IPS DF 6.9 (cell line): Measurements from ENCODE around the gene RCOR3.
"Not testable (repeated sequence)": the region's sequence is repeated elsewhere in the genome, so short reads cannot be mapped to it uniquely, and the experiment has no call there.

Experiments
- DNase-seq: peaks from one replicate; pipeline ENCODE4 v3.0.0-alpha.2; 2013; ENCODE audit warnings: low read depth, low spot score
- H3K27ac ChIP-seq: one replicate; pipeline ENCODE4 v1.5.1; 2013; ENCODE audit warnings: low read length, control low read depth
- H3K27me3 ChIP-seq: 2 replicates; pipeline ENCODE4 v1.6.1; 2013; ENCODE audit warnings: mild to moderate bottlenecking, low read length; ENCODE audit not compliant: control insufficient read depth, insufficient read depth
- H3K36me3 ChIP-seq: 2 replicates; pipeline ENCODE4 v1.6.1; 2013; ENCODE audit warnings: low read length; ENCODE audit not compliant: control insufficient read depth, insufficient read depth
- H3K4me1 ChIP-seq: 2 replicates; pipeline ENCODE4 v1.6.1; 2013; ENCODE audit warnings: low read length; ENCODE audit not compliant: control insufficient read depth, insufficient read depth
- H3K4me3 ChIP-seq: 2 replicates; pipeline ENCODE4 v1.5.1; 2013; ENCODE audit warnings: mild to moderate bottlenecking, low read length
- H3K9me3 ChIP-seq: 2 replicates; pipeline ENCODE4 v1.6.1; 2013; ENCODE audit warnings: low read length, inconsistent platforms; ENCODE audit not compliant: control insufficient read depth, insufficient read depth
- WGBS: extraction: QIAGEN DNeasy Blood & Tissue Kit; methylation state at CpG from one replicate; pipeline ENCODE4 v1.1.7; 2013; ENCODE audit warnings: mixed read lengths, missing lambda C conversion rate; ENCODE audit not compliant: insufficient read length, insufficient coverage; 5-methylcytosine and 5-hydroxymethylcytosine counted together

Gene RCOR3

DNA sequence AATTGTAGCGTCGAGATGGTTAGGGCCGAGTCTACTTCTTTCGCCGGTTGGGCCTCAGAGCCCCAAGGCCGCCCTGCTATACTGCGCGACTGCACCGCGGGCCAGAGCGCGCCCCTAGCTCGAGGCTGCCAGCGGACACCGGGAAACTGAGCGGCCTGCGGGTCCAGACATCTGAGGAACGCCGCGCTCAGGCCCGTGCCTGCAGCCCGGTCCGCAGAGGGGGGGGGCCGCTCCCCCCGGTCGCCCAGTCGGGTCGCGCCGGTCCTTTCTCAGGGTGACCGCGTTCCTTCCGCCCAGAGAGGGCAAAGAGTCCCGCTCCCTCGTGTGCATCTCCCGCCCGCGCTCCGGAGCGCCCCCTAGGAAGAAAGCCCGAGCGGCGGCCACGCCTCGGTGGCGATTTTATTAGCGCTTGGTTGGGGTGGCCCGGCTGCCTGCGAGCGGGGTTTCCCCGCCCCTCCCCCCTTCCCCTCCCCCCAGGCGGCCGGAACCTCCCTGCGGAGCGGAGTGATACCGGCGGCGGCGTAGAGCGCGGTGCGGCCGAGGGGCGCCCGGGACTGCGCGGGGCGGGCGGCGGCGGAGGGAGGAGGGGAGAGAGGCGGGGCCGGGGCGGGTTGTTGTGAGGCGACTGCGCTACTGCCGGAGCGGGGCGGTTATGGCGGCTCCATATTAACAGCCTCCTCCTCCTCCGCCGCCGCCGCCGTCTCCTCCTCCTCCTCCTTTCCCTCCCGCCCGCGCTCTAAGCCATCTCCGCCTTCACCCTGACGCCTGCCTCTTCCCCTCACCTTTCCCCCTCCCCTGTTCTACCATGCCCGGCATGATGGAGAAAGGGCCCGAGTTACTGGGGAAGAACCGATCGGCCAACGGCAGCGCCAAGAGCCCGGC, at the start of gene RCOR3:
Gene RCOR3, plus strand, starts transcription at position 611 of the 882 bp plus-strand sequence. Its CDS starts 195 bp downstream, at position 806.
- Histone ChIP-seq H3K36me3 (no peaks in the 10 kb centered on the region), H3K27me3 (no peaks in the 10 kb centered on the region), H3K9me3 (no peaks in the 10 kb centered on the region), H3K4me3 (peak within 1 kb of the TSS; percentile 85), H3K27ac (peak within 1 kb of the TSS; percentile 3), H3K4me1 (no peaks in the 10 kb centered on the region)
- WGBS = no CpG with 5 or more reads among the region's 97 CpGs
- no peak for DNase-seq

GRCh38 chr1:211210052-211210451, 49.1 kb upstream of the RCOR3 start:
- no peak overlapping the region for H3K4me3 ChIP-seq
- DNase-seq = no peak
- H3K27me3 ChIP-seq = no peaks in the 10 kb centered on the region
- H3K9me3 ChIP-seq = no peaks in the 10 kb centered on the region
- no peak overlapping the region for H3K27ac ChIP-seq
- no CpG with 5 or more reads among the region's 5 CpGs for WGBS
- H3K36me3 ChIP-seq = no peaks in the 10 kb centered on the region
- H3K4me1 ChIP-seq = no peaks in the 10 kb centered on the region

GRCh38 chr1:211210965-211211364, 48.2 kb upstream of the RCOR3 start:
- no peaks in the 10 kb centered on the region for H3K4me1 ChIP-seq
- H3K4me3 ChIP-seq = no peak overlapping the region
- WGBS = no CpG with 5 or more reads among the region's 6 CpGs
- DNase-seq = no peak
- no peaks in the 10 kb centered on the region for H3K9me3 ChIP-seq
- H3K27me3 ChIP-seq = no peaks in the 10 kb centered on the region
- no peak overlapping the region for H3K27ac ChIP-seq
- no peaks in the 10 kb centered on the region for H3K36me3 ChIP-seq

- no CpG with 5 or more reads among the region's 2 CpGs for WGBS
- no peaks in the 10 kb centered on the region for H3K27me3 ChIP-seq
- no peaks in the 10 kb centered on the region for H3K4me1 ChIP-seq
- DNase-seq = no peak
- H3K27ac ChIP-seq = no peak overlapping the region
- H3K36me3 ChIP-seq = no peaks in the 10 kb centered on the region
- H3K4me3 ChIP-seq = no peak overlapping the region
- no peaks in the 10 kb centered on the region for H3K9me3 ChIP-seq
Measured at GRCh38 chr1:211213702-211214101, 45.5 kb upstream of the RCOR3 start.

DNA sequence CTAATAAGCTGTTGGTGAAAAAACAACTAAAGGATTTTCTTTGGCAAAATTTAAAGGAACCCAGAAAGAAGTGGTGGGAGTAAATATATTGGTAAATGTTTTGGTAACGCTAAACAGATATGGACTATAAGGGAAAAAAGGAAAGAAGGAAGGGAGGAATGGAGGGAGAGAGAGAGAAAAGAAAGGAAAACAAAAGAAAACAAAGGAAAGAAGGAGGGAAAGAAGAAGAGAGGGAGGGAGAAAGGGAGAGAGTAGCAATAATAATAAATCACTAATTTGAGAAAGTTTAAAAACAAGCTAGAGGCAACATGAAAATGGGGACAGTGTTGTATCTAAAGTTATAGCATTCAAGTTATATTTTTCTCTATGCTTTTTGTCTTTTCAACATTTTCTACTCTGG, 43.6 kb upstream of the RCOR3 start:
- no peaks in the 10 kb centered on the region for H3K4me1 ChIP-seq
- no peak overlapping the region for H3K27ac ChIP-seq
- WGBS = 100% methylated on average over 1 of the region's 1 CpG
- no peaks in the 10 kb centered on the region for H3K27me3 ChIP-seq
- DNase-seq = no peak
- H3K36me3 ChIP-seq = no peaks in the 10 kb centered on the region
- no peaks in the 10 kb centered on the region for H3K9me3 ChIP-seq
- no peak overlapping the region for H3K4me3 ChIP-seq

DNA sequence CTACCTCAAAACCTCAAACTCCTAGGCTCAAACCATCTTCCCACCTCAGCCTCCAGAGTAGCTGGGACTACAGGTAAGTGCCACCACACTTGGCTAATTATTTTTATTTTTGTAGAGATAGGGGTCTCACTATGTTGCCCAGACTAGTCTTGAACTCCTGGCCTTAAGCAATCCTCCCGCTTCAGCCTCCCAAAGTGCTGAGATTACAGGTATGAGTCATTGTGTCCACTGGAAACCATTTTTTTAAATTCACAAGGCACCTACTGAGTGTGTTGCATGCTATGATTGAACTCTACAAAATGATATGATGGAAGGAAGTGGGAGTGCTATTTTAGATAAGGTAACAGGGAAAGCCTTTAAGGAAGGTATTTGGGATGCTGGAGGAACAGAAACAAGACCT, 41.8 kb upstream of the RCOR3 start:
- Histone ChIP-seq H3K4me1 (no peaks in the 10 kb centered on the region), H3K4me3 (no peak overlapping the region), H3K27ac (no peak overlapping the region), H3K27me3 (no peaks in the 10 kb centered on the region), H3K36me3 (no peaks in the 10 kb centered on the region), H3K9me3 (no peaks in the 10 kb centered on the region)
- WGBS = no CpG with 5 or more reads among the region's 1 CpG
- no peak for DNase-seq

DNA sequence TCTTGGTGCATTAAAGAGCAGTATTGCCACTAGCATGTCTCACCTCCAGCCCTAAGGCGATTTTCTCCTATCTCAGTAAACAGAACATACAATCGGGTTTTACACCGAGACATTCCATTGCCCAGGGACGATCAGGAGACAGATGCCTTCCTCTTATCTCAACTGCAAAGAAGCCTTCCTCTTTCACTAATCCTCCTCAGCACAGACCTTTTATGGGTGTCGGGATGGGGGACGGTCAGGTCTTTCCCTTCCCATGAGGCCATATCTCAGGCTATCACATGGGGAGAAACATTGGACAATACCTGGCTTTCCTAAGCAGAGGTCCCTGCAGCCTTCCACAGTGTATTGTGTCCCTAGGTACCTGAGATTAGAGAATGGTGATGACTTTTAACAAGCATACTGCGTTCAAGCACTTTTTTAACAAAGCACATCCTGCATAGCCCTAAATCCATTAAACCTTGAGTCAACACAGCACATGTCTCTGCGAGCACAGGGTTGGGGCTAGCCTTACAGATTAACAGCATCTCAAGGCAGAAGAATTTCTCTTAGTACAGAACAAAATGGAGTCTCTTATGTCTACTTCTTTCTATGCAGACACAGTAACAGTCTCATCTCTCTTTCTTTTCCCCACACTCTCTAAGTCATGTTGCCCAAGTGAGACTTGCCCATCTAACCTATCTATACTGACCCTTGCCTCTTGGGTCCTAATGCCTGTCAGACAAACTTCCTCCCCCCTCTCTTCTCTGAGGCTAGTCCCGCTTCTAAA, 36.5 kb upstream of the RCOR3 start:
- DNase-seq, H3K4me1 ChIP-seq, H3K27me3 ChIP-seq, H3K36me3 ChIP-seq, H3K9me3 ChIP-seq, H3K4me3 ChIP-seq, H3K27ac ChIP-seq: not testable (repeated sequence)
- WGBS = no CpG with 5 or more reads among the region's 9 CpGs

GRCh38 chr1:211228573-211229364, 30.4 kb upstream of the RCOR3 start:
- WGBS = no CpG with 5 or more reads among the region's 13 CpGs
- H3K9me3 ChIP-seq, H3K27me3 ChIP-seq, H3K27ac ChIP-seq, H3K4me1 ChIP-seq, DNase-seq, H3K36me3 ChIP-seq, H3K4me3 ChIP-seq: not testable (repeated sequence)

DNA sequence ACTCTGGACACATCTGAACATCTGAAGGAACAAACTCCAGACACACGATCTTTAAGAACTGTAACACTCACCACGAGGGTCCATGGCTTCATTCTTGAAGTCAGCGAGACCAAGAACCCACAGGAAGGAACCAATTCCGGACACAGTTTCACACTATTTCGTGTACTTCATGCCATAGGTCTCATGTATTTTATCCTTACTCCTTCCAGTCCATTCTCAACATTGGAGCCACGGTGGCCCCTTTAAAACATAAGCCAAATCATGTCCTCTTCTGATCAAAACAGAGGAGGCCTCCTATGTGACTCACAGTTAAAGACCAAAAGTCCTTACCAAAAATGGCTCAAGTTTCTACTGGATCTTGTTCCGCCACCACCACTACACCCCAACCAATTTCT, 29.8 kb upstream of the RCOR3 start:
- H3K36me3 ChIP-seq = no peaks in the 10 kb centered on the region
- no peaks in the 10 kb centered on the region for H3K9me3 ChIP-seq
- no peaks in the 10 kb centered on the region for H3K27me3 ChIP-seq
- H3K27ac ChIP-seq = no peak overlapping the region
- WGBS = no CpG with 5 or more reads among the region's 7 CpGs
- no peak for DNase-seq
- H3K4me3 ChIP-seq = no peak overlapping the region
- no peaks in the 10 kb centered on the region for H3K4me1 ChIP-seq

DNA sequence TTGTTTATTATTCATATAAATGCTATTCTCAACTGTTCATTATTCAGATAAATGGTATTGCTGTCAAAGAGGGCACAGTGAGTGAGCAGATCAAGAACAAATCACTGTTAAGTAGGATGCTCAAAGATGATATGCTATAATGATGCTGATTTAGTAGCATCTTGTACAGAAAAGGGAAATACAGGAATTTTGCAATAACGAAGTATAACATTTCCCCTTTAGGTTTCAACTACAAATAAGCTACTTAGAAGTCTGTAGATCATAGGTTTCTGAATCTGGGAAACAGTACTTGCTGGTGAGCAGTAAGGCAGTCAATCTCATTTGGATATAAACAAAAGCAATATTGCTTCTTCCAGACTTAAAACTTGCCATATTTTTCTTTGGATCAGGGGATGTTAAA, 27.3 kb upstream of the RCOR3 start:
- Histone ChIP-seq H3K4me1 (no peaks in the 10 kb centered on the region), H3K4me3 (no peak overlapping the region), H3K27ac (no peak overlapping the region), H3K27me3 (no peaks in the 10 kb centered on the region), H3K36me3 (no peaks in the 10 kb centered on the region), H3K9me3 (no peaks in the 10 kb centered on the region)
- no peak for DNase-seq
- WGBS = no CpG with 5 or more reads among the region's 1 CpG
